ENCODE measurements around the gene PILRA. TPM values are rescaled to one million over a fixed set of nuclear protein-coding genes. Genes with fewer than 3 reads are reported as not detected.

Gene PILRA
- total and polyA plus RNA-seq, 2 of the 13 experiments (the other 11 are each of a cell fraction or from before 2014, with no cell fraction given) = 0.13 to 1.3 TPM

DNA sequence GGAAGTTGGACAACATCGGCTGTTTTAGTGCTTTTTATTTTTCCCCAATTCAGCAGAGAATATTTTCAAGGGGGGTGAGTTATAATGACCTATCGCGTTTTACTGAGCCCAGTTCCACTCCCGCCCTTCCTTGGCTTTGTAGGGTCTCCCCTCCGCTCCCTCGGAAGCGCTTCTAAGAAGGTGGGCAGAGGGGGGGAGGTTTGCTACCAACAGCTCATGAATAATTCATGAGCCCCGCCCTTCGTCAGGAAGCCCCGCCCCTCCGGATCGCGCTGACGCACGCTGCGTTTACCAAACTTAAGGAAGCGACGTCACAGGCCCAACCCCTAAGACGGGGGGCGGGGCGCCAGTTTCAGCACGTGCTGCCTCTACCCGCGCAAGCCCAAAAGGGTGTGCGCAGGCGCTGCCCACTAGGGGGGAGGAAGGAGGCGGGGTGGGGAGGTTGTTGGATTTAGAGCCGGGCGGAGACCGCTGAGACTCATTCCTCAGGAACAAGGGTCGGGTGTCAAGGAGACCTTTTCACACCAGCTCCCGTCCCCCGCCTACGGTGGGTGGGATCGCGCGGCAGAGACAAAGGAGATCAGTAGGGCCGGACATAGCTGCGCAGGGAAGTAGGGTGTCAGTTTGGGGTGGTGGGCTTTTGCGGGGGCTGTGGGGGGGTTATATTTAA is 55.8 kb downstream of the PILRA start (continued):
- TF ChIP-seq ZNF546 (CRISPR knock-in tag; conservative IDR thresholded peaks at IDR 0.05) = no peak

GRCh38 chr7:100429637-100430492 is 56.6 kb downstream of the PILRA start, which contains the start of gene MEPCE:
TSS of gene MEPCE (plus strand) at chr7:100429831. CDS start at chr7:100430019, 188 bp downstream.
- Histone ChIP-seq H2AFZ (ENCODE audit: low read length) (no peak within 1 kb of the TSS), H3K4me3 (replicated peaks in 1 of 3; ENCODE audit: insufficient read depth in 1 of 3, low read depth in 2 of 3, low read length in 3 of 3) (peak within 1 kb of the TSS; percentile 75 to 87 (median 83)), H3K4me1 (ENCODE audit: insufficient read depth, low read length) (peaks cover 52% of the 10 kb centered on the region), H3K79me2 (ENCODE audit: insufficient read depth, low read length) (peaks cover 27% of the 10 kb centered on the region), H3K27me3 (ENCODE audit: control insufficient read depth in 1 of 2, insufficient read depth in 2 of 2, low read length in 2 of 2) (no peaks in the 10 kb centered on the region; a peak in 1 of 5 replicates), H3K27ac (ENCODE audit: extremely low read length, insufficient read depth, low read length) (peak within 1 kb of the TSS; percentile 98), H3K4me2 (ENCODE audit: low read depth, low read length) (peak within 1 kb of the TSS; percentile 94), H3K9me3 (ENCODE audit: low read length) (no peaks in the 10 kb centered on the region), H3K36me3 (replicated peaks in 1 of 2; ENCODE audit: control insufficient read depth in 1 of 2, insufficient read depth in 2 of 2, low read length in 2 of 2) (peaks cover 5 to 30% of the 10 kb centered on the region in 2 experiments), H4K20me1 (ENCODE audit: insufficient read depth, low read length) (no peaks in the 10 kb centered on the region; the same call in 1 of the 2 replicates), H3K9ac (ENCODE audit: insufficient read depth, low read depth, low read length) (peak within 1 kb of the TSS; percentile 98)
- intact Hi-C loops (cut with micrococcal nuclease; ENCODE audit: unreplicated experiment) = loop anchor here (2.0 kb wide), 1 partner anchor 15 kb away; no protein-coding TSS in a partner anchor
- BruUV-seq (replicated peaks) = no TSS peak
- DNase-seq (ENCODE audit: low spot score) = peak; percentile 96
- ATAC-seq = peak; percentile 76
- POLR2A ChIA-PET = interaction anchor here (0.5 to 4.8 kb wide), 36 partner anchors 9 to 1087 kb away, joined by 3 to 199 read pairs (median 7); partner anchors contain the start of genes AGFG2, AP4M1, FBXO24 and LAMTOR4
- peak; percentile 86 for FAIRE-seq
- under 1% methylated on average over 48 of the region's 95 CpGs for WGBS (ENCODE audit: low lambda C conversion rate)
- CTCF ChIA-PET (ENCODE audit: low intra/inter-chr PET ratio, low total read pairs) = no interaction called here
- in situ Hi-C loops (cut with HindIII; ENCODE audit: extremely low pct_ligation_motif_present, low pct_unique_long_range_greater_than_20kb) = no loop called here
- TF ChIP-seq ZNF678 (CRISPR knock-in tag; IDR thresholded peaks at IDR 0.05) = no peak
- no peak for TF ChIP-seq ZNF781 (CRISPR knock-in tag; IDR thresholded peaks at IDR 0.05; ENCODE audit: borderline replicate concordance, not compliant biosample characterization)
- TF ChIP-seq, protein P1, sequence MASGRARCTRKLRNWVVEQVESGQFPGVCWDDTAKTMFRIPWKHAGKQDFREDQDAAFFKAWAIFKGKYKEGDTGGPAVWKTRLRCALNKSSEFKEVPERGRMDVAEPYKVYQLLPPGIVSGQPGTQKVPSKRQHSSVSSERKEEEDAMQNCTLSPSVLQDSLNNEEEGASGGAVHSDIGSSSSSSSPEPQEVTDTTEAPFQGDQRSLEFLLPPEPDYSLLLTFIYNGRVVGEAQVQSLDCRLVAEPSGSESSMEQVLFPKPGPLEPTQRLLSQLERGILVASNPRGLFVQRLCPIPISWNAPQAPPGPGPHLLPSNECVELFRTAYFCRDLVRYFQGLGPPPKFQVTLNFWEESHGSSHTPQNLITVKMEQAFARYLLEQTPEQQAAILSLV (CRISPR knock-in tag; IDR thresholded peaks at IDR 0.05; ENCODE audit: borderline replicate concordance) = 0 out of 2 replicates have a peak, but pooled peaks have one; percentile 13
- no peak for TF ChIP-seq U2AF1 (optimal IDR thresholded peaks at IDR 0.05; ENCODE audit: low read depth, low read length)
- no peak for TF ChIP-seq GMEB2 (CRISPR knock-in tag; IDR thresholded peaks at IDR 0.05; ENCODE audit: low read depth)
- no peak for TF ChIP-seq ZNF703 (CRISPR knock-in tag; IDR thresholded peaks at IDR 0.05; ENCODE audit: borderline replicate concordance)
- TF ChIP-seq ONECUT2 (CRISPR knock-in tag; IDR thresholded peaks at IDR 0.05) = no peak
- no peak for TF ChIP-seq SATB2 (CRISPR knock-in tag; IDR thresholded peaks at IDR 0.05)
- no peak; the same call in 1 of the 2 replicates for TF ChIP-seq TFE3 (CRISPR knock-in tag; IDR thresholded peaks at IDR 0.05)
- TF ChIP-seq CAMTA2 (CRISPR knock-in tag; IDR thresholded peaks at IDR 0.05; ENCODE audit: borderline replicate concordance) = 0 out of 2 replicates have a peak, but pooled peaks have one; percentile 81
- TF ChIP-seq DNMT1 (CRISPR knock-in tag; IDR thresholded peaks at IDR 0.05) = no peak
- no peak for TF ChIP-seq FIP1L1 (IDR thresholded peaks at IDR 0.05; ENCODE audit: borderline replicate concordance, insufficient read depth, low read depth, low read length)
- no peak for TF ChIP-seq RFX3 (CRISPR knock-in tag; IDR thresholded peaks at IDR 0.05)
- peak; percentile 57; the same call in 1 of the 2 replicates for TF ChIP-seq PHF8 (CRISPR knock-in tag; IDR thresholded peaks at IDR 0.05)

Data from HepG2 (cell line).